ENCODE results near the gene NRAP. TPM values are rescaled to one million over a fixed set of nuclear protein-coding genes. Genes with fewer than 3 reads are reported as not detected.

Gene NRAP
- total and polyA plus RNA-seq, 2 experiments from 2014 or later, result not detected

- no peak for TF ChIP-seq EZH2 (IDR thresholded peaks at IDR 0.05; ENCODE audit: insufficient read depth, poor library complexity, severe bottlenecking)
- no peak for TF ChIP-seq EZH2phosphoT487 (IDR thresholded peaks at IDR 0.05; ENCODE audit: insufficient read depth, low read depth)
- no peak overlapping the region for H3K9ac ChIP-seq
- no peaks in the 10 kb centered on the region for H3K9me3 ChIP-seq (ENCODE audit: low read depth)
- no peaks in the 10 kb centered on the region for H3K79me2 ChIP-seq (ENCODE audit: insufficient read depth)
- in situ Hi-C loops (cut with MboI), result no loop called here
- H3F3A ChIP-seq (ENCODE audit: insufficient read depth), result no peaks in the 10 kb centered on the region
- H3K27ac ChIP-seq, result no peak overlapping the region
- no peak overlapping the region for H3K4me3 ChIP-seq
- H3K4me1 ChIP-seq (ENCODE audit: insufficient read depth), result no peaks in the 10 kb centered on the region
- peaks cover 35% of the 10 kb centered on the region for H3K27me3 ChIP-seq (replicated peaks; ENCODE audit: insufficient read depth)
- H3K9me2 ChIP-seq (ENCODE audit: insufficient read depth), result no peaks in the 10 kb centered on the region
- no peaks in the 10 kb centered on the region for H3K36me3 ChIP-seq (ENCODE audit: low read depth)
- no peak for DNase-seq
- no peak overlapping the region for H3K4me2 ChIP-seq (ENCODE audit: unreplicated experiment)
- no peak overlapping the region for H2AFZ ChIP-seq
- no peaks in the 10 kb centered on the region for H4K20me1 ChIP-seq (ENCODE audit: insufficient read depth)
- WGBS, 2 experiments (ENCODE audit: low coverage in 1 of 2, low lambda C conversion rate in 2 of 2, missing lambda C conversion rate in 2 of 2), result 52 to 66% methylated on average over 3 of the region's 3 CpGs
Measured at GRCh38 chr10:113612154-113612553, 51.7 kb downstream of the NRAP start.

GRCh38 chr10:113610631-113611601 lies 52.9 kb downstream of the NRAP start:
- H3K4me3 ChIP-seq, result no peak overlapping the region
- H3K9me2 ChIP-seq (ENCODE audit: insufficient read depth), result no peaks in the 10 kb centered on the region
- H4K20me1 ChIP-seq (ENCODE audit: insufficient read depth), result no peaks in the 10 kb centered on the region
- in situ Hi-C loops (cut with MboI), result no loop called here
- no peak overlapping the region for H3K9ac ChIP-seq
- DNase-seq, result no peak
- no peaks in the 10 kb centered on the region for H3K4me1 ChIP-seq (ENCODE audit: insufficient read depth)
- H3K4me2 ChIP-seq (ENCODE audit: unreplicated experiment), result no peak overlapping the region
- H2AFZ ChIP-seq, result no peak overlapping the region
- WGBS, 2 experiments (ENCODE audit: low coverage in 1 of 2, low lambda C conversion rate in 2 of 2, missing lambda C conversion rate in 2 of 2), result 48% methylated on average over 25 to 26 of the region's 26 CpGs
- H3K36me3 ChIP-seq (ENCODE audit: low read depth), result no peaks in the 10 kb centered on the region
- peaks cover 24% of the 10 kb centered on the region for H3K27me3 ChIP-seq (replicated peaks; ENCODE audit: insufficient read depth)
- H3K79me2 ChIP-seq (ENCODE audit: insufficient read depth), result no peaks in the 10 kb centered on the region
- TF ChIP-seq EZH2 (IDR thresholded peaks at IDR 0.05; ENCODE audit: insufficient read depth, poor library complexity, severe bottlenecking) (no peak), EZH2phosphoT487 (IDR thresholded peaks at IDR 0.05; ENCODE audit: insufficient read depth, low read depth) (no peak)
- no peaks in the 10 kb centered on the region for H3K9me3 ChIP-seq (ENCODE audit: low read depth)
- H3K27ac ChIP-seq, result no peak overlapping the region
- H3F3A ChIP-seq (ENCODE audit: insufficient read depth), result no peaks in the 10 kb centered on the region

GRCh38 chr10:113609704-113610108 lies 54.1 kb downstream of the NRAP start:
- no peaks in the 10 kb centered on the region for H3K4me1 ChIP-seq (ENCODE audit: insufficient read depth)
- no peaks in the 10 kb centered on the region for H4K20me1 ChIP-seq (ENCODE audit: insufficient read depth)
- H3K27me3 ChIP-seq (replicated peaks; ENCODE audit: insufficient read depth), result peaks cover 20% of the 10 kb centered on the region
- WGBS, 2 experiments (ENCODE audit: low coverage in 1 of 2, low lambda C conversion rate in 2 of 2, missing lambda C conversion rate in 2 of 2), result 84% methylated on average over 4 of the region's 4 CpGs
- no peak overlapping the region for H3K4me2 ChIP-seq (ENCODE audit: unreplicated experiment)
- H3K4me3 ChIP-seq, result no peak overlapping the region
- H3K9ac ChIP-seq, result no peak overlapping the region
- no peaks in the 10 kb centered on the region for H3F3A ChIP-seq (ENCODE audit: insufficient read depth)
- no peaks in the 10 kb centered on the region for H3K79me2 ChIP-seq (ENCODE audit: insufficient read depth)
- no peaks in the 10 kb centered on the region for H3K9me2 ChIP-seq (ENCODE audit: insufficient read depth)
- H3K27ac ChIP-seq, result no peak overlapping the region
- DNase-seq, result peak; percentile 16
- H2AFZ ChIP-seq, result no peak overlapping the region
- in situ Hi-C loops (cut with MboI), result no loop called here
- H3K9me3 ChIP-seq (ENCODE audit: low read depth), result no peaks in the 10 kb centered on the region
- H3K36me3 ChIP-seq (ENCODE audit: low read depth), result no peaks in the 10 kb centered on the region
- TF ChIP-seq EZH2 (IDR thresholded peaks at IDR 0.05; ENCODE audit: insufficient read depth, poor library complexity, severe bottlenecking), result no peak

- Histone ChIP-seq H3K4me3 (no peak overlapping the region), H3K36me3 (ENCODE audit: low read depth) (no peaks in the 10 kb centered on the region), H3K79me2 (ENCODE audit: insufficient read depth) (no peaks in the 10 kb centered on the region), H3K9me3 (ENCODE audit: low read depth) (no peaks in the 10 kb centered on the region), H4K20me1 (ENCODE audit: insufficient read depth) (no peaks in the 10 kb centered on the region), H3K4me2 (ENCODE audit: unreplicated experiment) (no peak overlapping the region), H2AFZ (no peak overlapping the region), H3F3A (ENCODE audit: insufficient read depth) (no peaks in the 10 kb centered on the region), H3K9me2 (ENCODE audit: insufficient read depth) (no peaks in the 10 kb centered on the region), H3K27ac (no peak overlapping the region), H3K9ac (no peak overlapping the region), H3K27me3 (replicated peaks; ENCODE audit: insufficient read depth) (peaks cover 9% of the 10 kb centered on the region), H3K4me1 (ENCODE audit: insufficient read depth) (no peaks in the 10 kb centered on the region)
- WGBS, 2 experiments (ENCODE audit: low coverage in 1 of 2, low lambda C conversion rate in 2 of 2, missing lambda C conversion rate in 2 of 2), result 35% methylated on average over 13 of the region's 13 CpGs
- in situ Hi-C loops (cut with MboI), result no loop called here
- no peak for DNase-seq
- TF ChIP-seq EZH2phosphoT487 (IDR thresholded peaks at IDR 0.05; ENCODE audit: insufficient read depth, low read depth) (no peak), EZH2 (IDR thresholded peaks at IDR 0.05; ENCODE audit: insufficient read depth, poor library complexity, severe bottlenecking) (no peak)
Measured at GRCh38 chr10:113605268-113605978, 58.4 kb downstream of the NRAP start.

Measured in GM23248 (cell line).